Hematopoietic multipotent progenitor cell treated with erythropoietin and hydrocortisone succinate and interleukin-3 and kit ligand, for 8 days (in vitro differentiated cells): Measurements from ENCODE around the gene FBXO42.
A peak's percentile ranks its signal among the peaks of the same experiment; 100 is the strongest.

Experiments used
- DNase-seq: peaks from one replicate; pipeline ENCODE4 v3.0.0-alpha.2; 2015

FBXO42 gene

DNA sequence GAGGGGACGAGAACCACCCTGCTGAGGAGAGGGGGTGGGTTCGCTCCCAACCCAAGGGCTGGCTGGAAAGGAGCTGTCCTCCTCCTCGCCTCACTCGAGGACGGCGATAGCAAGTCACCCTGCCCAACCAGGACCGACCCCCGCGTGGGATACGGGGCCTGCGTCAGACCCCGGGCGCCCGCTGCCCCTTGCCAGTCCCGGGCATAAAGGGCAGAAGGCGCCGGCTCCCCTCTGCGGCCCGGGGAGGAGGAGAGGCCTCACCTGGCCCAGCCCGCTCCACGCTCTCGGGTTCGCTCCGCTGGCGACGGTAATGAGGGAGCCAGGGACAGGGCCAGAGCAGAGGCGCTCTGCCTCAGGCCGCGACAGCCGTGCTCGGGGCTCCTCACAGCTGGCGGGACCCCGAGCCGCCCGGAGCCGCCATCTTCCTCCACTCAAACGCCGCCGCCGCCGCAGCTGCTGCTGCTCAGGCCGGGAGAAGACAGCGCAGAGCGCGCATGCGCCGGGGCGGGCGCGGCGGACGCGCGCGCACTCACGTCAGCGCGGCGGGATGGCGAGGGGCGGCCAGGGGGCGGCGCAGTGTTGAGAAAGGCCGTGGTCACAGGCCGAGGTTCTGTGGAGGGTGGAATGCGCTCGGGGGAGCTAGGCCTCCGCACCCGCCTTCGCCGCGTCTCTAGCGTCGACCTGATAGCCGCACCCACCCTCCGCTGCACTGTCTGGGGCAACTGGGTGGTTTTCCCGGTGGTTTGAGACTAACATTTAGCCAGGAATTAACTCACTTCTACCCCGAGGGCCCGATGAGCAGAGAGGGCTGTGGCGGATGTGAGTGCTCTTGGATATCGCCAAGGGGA lies at the start of gene FBXO42:
Gene FBXO42 (minus strand): TSS at position 487 of the 848 bp plus-strand sequence. CDS start 37,062 bp downstream, outside the sequence.
- DNase-seq: peak; percentile 92

DNA sequence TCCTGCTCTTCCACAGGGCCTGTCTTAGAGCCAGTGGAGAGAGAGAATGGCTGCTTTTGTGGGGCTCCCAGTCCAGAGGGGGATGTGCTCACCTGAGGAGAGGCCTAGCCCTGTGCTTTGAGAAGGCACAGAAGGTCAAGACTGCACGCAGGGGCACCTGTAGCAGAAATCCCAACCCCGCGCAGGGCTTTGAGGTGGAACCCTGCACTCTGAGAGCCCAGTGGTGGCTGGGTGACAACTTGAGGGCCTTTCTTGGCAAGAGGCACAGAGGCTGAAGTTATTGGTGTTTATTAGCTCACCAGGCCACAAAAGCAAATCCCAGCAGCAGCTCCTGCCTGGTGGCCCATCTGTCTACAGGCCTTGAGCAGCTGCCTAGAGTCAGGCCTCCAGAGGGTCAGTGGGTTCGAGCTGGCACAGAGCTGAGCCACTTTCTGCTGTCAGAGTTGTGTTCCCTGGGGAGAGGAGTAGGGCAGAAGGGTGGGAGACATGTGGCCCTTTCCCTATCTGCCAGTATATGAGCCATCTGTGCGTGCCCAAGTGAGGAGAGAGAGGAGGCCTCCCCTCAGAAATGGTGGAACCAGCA lies 46.2 kb upstream of the FBXO42 start:
- no peak for DNase-seq

DNA sequence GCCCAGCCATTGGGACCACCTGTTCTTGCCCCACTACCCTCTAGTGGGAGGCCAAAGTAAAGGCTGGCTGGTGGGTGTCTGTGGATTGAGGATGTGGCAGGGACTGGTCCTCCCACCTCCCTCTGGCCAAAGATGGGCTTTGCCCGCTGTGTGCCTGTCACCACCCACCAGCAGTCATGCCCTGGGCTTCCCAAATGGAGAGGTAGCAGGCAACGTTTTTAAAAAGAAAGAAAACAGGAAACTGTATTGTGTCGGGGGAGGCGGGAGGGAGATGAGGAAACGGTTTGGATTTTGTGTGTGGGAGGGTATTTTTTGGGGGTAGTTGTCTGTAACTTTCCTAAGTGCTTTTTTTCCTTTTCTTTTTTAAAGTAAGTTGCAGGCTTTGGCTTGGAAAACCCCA lies 44.8 kb upstream of the FBXO42 start:
- no peak for DNase-seq

DNA sequence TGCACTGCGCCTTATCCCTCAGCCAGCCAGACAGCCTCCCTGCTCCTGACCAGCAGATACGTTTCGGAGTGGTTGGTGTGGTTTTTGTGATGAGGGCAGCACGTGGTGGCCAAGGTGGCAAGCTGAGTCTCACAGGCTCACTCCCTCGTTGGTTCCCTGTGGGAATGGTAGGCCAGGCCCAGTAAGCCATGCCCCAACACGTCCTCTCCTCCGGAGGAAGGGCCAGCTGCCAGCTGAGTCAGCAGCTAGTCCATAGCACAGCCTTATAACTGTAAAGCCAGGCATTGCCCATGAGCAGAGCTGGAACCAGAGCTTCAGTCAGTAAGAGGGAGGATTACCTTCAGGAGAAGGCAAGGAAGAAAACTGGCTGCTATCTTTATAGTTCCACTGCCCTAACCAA lies 44.3 kb upstream of the FBXO42 start:
- DNase-seq: no peak

DNA sequence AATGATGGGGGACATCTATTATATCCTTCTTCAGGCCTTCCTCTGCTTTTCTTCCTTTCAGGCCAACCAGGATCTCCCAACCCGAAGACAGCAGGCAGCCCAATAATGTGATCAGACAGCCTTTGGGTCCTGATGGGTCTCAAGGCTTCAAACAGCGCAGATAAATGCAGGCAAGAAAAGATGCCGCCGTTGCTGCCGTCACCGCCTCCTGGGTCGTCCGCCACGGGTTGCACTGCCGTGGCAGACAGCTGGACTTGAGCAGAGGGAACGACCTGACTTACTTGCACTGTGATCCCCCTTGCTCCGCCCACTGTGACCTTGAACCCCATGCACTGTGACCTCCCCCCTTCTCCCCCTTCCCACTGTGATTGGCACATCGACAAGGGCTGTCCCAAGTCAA lies 42.7 kb upstream of the FBXO42 start:
- no peak for DNase-seq

DNA sequence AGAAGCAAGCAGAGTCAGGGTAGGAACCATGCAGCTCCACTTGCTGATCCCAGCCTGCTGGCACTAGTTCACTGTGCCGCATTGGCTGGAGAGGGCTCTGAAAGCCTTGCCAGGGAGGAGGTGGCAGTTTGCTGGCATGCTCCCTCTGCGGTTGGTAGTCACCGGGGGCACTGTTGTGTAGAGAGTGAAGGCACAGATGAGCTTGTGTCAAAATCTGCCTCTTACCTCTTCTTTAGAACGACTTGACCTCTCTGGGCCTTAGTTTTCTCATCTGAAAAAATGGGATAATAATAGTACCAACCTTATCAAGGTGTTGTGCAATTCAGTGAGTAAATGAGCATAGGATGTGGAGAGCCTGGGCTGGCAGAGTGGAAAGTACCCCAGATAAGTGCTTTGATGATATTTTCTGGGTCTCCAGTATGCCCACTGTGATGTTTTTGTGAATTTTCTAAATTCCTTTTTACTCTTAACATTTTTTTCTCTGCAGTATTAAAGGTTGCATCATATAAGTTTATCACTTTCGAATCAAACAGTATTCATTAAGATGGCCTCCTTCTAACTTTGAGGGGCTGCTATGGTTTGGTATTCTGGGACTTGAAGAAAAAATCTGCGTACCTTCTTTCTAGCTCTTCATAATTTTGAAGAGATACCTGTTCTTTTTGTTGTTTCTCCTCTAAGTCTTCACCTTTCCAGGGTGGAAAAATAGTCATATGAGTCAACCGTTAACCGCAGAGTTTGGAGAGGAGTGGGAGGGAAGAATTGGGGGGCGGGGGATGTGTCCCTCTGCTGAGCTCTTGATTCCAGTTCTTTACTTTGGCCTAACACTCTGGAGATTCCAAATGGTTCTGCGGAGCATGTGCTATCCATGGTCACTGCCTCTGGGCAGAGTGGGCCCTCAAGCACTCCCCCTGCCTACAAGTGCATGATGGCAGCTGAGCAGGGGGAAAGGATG lies 41.6 kb upstream of the FBXO42 start:
- no peak for DNase-seq

DNA sequence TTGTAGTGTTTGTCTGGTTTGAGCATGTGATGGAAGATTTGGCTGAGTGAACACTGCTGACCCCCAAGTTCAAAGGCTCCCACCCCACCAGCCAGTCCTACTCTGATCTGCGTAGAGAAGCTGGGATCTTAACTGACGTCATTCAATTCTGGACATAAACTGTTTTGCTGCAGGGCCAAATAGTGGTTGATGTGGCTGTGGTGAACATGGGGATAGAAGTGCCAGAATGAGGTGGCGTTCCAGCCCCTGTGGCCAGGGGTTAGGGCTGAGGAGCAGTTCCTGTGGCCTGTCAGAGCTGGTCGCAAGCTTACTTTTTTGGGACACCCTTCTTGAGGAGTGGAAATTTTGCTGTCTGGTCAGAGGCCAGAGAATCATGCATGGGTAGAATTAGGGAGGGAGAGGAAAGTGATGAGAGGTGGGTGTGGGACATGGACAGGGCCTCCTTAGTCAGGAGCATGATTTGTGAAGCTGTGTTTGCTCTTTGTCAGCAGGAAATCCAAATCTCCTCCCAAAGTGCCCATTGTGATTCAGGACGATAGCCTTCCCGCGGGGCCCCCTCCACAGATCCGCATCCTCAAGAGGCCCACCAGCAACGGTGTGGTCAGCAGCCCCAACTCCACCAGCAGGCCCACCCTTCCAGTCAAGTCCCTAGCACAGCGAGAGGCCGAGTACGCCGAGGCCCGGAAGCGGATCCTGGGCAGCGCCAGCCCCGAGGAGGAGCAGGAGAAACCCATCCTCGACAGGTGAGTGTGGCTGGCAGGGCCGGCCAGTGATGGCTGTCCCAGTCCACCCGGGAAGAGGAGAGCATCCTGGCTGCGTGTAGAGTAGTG lies 40.7 kb upstream of the FBXO42 start:
- no peak for DNase-seq

DNA sequence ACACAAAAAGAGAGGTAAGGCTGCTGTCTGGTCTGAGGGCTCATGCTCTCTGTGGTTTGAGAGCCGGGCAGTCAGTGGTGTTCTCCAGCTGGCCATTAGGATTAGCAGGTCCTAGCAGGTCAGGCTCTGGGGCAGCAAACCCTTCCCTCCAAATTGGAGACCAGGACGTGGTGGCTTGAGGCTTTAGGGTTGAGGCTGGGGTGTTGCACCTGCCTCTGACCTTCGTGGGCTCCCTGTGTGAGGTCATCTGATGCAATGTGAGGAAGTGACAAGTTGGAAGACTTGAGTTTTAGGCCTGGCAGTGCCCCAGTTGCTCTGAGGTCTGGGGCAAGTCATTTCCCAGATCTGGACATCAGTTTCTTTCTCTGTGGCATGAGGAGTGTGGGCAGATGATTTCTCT lies 39.1 kb upstream of the FBXO42 start:
- no peak for DNase-seq

DNA sequence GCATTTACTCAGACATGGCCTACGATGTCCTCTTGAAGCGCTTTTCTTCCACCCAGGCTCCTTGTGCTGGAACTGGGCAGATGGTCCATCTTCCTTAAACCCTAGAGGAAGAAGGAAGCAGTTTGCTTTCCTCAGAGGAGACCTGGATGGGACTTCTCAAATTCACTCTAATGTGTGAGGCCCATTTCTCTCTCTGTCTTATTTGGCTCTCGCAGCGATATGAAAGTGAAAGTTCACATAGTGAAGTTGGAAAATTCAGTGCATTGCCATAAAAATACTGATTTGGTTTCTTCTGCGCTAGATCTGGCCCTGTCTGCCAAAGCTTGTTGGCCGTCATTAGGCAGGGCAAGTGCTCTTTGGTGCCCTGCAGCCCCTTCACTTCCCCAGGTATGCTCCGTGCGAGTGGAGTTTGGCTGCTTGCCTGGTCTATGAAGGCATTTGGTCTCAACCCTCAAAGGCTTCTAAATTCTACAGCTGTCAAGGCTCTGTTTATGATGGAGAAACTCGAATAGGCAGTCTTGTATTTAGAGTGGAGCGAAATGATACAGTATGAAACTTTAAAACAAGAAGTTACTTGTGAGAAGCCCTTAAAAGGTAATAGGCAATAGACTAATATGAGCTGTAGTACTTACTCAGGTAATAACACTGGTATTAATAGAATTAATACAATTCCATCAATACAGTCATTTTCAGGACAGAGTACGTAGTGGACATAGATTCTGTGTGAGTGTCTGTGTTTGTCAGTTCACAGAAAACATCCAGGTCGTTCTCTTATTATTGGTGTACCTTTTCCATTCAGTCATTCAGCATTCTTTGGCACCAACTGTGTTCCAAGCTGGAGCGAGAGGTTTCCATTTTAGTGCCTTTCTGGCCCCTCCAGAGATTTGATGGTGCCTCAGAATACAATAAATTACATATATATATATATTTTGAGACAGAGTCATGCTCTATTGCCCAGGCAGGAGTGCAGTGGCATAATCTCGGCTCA lies 35.2 kb upstream of the FBXO42 start:
- DNase-seq: no peak

DNA sequence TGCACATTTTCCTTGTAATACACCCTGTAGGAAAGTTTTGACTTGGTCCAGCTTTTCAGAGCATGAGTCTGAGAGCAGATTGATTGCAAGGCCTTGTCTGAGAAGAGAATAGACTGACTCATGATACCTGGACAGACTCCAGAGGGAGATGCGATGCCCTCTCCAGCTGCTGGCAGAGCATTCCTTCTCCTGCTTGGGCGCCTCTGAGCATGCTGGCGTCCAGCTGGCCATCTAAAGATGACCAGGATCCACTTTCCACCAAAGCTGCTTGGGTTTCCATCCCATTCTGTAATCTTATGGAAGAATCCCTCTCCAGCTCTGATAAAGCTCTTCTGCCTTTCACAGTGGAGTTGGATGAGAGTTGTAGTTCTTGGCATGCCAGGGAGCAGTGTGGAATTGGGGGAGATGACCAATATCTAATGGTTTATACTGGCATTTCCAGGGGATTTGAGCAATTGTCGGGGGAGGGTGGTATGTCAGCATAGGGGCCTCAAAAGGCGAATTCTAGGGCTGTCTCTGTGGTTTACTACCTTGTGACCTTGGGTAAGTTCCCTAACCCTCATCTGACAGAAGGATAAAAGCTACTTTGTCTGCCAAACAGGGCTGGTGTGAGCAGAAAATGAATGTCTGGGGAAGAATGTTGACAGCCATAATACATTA lies 34.3 kb upstream of the FBXO42 start:
- peak; percentile 47 for DNase-seq

DNA sequence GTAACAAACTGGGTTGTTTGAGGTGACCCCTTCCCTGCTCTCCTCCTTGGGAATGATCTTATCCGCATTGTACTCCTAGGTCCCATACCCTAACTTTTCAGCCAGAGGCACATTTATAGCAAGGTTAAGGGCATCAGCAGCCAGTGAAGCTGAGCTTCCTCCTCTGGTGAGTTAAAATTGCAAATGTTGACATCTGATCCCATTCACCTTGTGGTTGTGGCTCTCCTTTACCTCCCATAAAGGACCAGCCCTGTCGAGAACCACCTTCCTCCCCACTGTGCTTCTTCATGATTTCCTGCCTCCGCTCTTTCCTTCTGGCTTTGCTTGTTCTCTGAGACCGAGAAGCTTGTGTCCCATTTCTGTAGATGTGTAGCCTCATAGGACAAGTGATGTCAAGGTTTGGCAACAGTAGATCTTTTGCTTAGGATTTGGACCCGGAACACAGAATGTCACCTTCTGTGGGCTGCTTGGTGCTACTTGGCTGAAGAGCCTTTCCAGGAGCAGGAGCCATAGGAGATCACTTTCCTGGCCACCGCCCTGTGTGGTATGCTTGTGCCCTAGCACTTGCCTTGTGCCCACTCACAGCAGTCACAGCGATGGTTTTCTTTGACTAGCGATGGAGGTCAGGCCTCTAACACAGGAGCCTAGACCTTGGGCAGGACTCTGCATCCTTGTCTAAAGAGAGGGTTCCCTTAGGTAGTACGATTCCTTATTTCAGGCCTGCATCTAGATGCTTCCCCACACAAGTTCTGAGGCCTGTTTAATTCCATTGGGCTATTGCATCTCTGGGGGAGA lies 33.6 kb upstream of the FBXO42 start:
- DNase-seq: no peak

DNA sequence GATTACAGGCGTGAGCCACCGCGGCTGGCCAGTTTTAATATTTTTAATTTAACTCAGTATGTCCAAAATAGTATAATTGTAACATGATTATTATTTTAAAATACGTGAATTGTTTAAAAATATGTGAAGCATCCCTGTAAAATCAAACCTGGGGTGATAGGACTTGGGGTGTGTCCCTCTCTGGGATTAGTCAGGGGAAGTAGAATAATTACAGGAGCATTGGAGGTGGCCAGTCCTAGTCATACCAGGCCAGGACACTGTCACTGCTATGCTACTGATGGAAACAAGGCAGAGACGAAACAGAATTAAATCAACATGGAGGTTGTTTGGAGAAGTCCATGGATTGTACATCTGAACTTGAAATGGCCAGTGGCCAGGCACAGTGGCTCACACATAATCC lies 31.6 kb upstream of the FBXO42 start:
- no peak for DNase-seq

DNA sequence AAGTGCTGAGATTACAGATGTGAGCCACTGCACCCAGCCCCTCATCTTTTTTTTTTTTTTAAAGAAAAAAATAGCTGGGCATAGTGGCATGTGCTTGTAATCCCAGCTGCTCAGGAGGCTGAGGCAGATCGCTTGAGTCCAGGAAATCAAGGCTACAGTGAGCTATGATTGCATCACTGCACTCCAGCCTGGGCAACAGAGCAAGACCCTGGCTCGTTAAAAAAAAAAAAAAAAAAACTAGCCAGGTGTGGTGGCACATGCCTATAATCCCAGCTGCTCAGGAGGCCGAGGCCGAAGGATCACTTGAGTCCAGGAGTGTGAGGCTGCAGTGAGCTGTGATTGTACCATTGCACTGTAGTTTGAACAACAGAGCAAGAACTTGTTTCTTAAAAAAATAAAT lies 28.6 kb upstream of the FBXO42 start:
- DNase-seq: no peak

DNA sequence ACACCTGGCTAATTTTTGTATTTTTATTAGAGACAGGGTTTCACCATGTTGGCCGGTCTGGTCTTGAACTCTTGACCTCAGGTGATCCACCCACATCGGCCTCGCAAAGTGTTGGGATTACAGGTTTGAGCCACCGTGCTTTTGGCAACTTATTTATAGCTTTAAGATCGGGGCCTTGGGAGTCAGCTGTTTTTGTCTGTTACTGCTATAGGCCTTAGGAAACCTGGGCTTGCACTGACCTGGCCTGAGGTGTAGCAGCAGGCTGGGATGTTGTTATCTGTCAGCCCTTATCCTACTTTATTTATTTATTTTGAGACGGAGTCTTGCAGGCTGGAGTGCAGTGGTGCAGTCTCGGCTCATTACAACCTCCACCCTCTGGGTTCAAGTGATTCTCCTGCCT lies 26.2 kb upstream of the FBXO42 start:
- DNase-seq: no peak

DNA sequence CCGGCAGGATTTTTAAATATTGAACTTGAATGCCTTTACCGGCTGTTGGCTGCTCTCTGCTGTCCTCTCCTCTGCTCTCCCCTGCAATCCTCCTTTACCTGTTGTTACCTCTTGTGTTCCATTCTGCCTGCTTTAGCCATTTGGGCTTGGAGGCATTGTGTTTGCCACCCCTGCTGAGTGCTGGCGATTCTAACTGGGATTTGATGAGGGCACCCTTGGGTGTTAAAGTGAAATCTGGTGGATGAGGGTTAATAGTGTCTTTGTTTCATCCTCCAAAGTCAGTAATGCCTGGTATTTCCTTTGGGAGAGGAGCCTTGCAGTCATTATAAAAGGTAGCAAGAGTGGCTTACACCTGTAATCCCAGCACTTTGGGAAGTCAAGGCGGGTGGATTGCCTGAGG lies 24.7 kb upstream of the FBXO42 start:
- DNase-seq: no peak

DNA sequence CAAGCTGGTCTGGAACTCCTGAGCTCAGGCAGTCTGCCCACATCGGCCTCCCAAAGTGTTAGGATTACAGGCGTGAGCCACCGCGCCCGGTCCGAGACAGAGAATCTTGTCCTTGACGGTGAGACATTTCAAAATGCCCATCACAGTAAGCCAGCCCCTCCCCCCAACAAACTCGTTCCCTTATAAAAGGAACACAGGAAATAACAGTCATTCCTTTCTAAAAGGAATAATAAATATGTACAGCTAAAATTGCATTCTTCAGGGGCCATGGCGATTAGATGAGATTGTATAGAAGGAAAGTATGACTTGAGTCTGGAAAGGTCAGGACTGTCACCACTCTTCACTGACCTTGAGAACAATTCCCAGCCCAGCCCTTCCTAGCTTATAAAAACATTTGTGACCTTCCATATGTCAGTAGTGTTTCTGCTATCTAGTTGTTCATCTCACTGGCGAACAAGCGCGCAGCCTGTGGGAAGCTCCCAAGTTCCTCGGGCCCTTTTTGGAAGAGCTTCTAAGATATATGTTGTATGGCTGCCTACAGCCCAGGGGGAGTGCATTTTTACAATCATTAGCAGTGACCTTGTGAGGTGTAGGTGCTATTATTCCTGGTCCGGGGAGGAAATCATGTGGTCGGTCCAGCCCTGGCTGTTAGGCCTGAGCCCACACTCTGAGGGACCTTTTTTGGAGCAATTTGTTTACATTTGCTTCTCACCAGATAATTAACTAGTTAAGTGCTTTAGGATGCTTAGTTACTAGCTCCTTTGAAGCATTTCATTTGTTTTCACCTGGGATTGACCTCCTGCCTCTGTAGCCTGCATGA lies 23.5 kb upstream of the FBXO42 start:
- no peak for DNase-seq

DNA sequence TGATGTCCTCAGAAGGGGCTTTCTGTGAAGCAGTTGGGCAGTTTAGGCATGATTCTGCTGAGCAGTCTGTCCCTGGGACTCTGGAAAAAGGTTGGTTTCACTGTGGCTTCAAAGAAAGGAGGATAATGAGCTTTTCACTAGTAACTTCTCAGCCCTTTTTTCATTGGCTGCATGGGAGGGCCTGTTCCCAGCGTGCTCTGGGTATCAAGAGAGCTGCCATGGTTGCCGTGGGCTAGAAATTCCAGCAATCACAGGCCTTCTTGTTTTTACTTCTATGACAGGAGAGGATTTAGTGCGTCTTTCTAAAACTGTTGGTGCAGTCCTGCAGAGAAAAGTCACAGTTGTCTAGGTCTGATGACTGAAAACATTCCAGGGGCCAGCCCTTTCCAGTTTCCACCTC lies 22.0 kb upstream of the FBXO42 start:
- DNase-seq: no peak

DNA sequence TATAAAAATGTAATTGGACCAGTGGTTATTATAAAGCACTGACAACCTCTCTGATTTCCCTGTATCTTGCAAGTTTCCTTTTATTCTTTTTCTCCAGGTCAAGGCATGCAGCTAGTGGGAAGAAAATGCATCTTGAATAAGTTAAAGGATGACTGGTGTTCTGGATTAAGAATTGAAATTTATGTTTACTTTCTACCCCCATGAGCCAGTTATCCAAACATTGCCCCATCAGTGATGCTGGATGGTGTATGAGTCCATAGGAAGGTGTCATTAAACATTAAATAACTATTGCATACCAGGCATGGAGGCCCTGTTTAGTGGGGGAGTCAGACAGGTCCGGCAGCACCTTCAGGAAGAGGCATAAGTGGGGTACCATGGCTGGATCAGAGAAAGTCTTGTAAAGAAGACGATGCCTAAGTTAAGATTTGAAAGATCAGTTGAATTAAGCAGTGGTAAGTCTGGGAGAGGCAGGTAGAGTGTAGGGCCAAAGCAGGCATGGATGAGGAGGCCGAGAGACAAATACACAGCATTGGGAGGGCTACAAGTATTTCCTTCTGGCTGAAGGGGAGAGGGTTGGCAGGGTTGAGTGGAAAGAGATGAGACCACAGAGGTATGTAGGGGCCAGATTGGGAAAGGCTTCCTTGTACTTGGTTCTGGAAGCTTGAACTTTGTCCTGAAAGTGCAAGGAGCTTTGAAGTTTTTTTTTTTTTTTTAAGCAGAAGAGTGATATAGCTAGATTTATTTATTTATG lies 20.4 kb upstream of the FBXO42 start:
- DNase-seq: no peak
